GM21423 (cell line): Measurements from ENCODE around the gene SLC19A1.
"Not testable (repeated sequence)": the region's sequence is repeated elsewhere in the genome, so short reads cannot be mapped to it uniquely, and the experiment has no call there.

Source experiments
- ATAC-seq: cut with Tn5 transposase; IDR thresholded peaks from one replicate; pipeline ENCODE4 v1.9.1; 2021; ENCODE audit warnings: mild to moderate bottlenecking, moderate library complexity; ENCODE audit not compliant: unreplicated experiment

Gene SLC19A1

GRCh38 chr21:45534636-45535331 lies 7.5 kb downstream of the SLC19A1 start:
- ATAC-seq: no peak

DNA sequence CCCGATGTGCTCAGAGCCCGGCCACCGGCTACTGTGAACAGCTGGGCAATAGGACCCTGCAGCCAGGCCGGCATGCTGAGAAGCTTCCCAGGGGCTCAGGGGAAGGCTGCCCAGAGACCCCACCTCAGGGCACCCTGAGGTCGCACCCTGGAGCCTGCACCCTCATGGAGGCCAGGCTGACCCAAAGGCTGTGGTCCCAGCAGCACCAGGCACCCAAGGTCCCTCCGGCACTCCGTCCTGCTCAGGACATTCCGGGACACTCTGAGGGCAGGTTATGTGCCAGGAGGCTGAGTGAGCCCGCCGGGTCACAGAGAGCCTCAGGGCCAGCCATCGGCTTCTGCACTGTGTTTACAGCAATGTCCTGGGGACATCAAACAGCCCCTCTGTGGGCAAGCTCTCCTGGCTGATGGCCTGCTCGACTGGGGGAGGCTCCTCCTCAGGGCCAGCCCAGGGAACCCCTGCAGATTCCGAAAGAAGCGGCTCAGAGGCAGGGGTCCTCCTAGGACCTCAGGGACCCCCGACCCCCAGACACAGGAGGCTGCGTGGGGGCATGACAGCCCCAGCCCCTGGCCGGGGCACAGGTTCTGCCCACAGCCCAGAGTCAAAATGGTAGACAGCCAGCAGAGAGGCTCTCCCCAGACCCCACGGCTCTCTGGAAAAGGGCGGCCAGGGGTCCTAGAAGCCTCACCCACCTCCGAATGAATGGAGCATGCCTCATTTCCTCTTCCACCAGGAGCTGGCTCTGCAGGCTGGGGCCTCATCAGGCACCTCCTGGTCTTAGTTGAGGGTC lies 8.2 kb downstream of the SLC19A1 start:
- no peak for ATAC-seq

- no peak for ATAC-seq
Measured at GRCh38 chr21:45533361-45533845, 8.8 kb downstream of the SLC19A1 start.

DNA sequence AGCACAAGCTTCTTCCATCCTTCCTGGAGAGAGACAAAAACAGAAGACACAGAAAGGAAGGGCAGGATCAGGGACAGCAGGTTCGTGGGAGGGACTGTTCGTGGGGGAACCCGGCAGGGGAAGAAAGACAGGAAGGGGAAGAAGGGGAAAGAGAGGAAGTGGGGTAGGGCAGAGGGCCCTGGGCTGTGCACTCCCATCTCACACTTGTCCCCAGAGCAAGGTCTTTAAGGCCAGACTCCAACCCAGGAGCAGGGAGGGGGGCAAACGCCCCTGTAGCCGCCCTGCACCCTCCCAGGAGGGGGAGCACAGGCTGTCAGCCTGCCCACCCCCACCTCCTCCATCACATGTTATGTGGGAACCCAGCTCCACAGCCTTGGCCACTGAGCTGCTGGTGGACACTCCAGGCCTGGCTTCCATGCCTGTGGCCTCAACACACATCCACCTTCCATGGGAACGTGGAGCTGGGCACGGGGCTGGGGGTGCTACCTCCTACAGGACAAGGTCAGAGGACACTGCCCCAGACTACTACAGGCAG lies 9.3 kb downstream of the SLC19A1 start:
- no peak for ATAC-seq

- ATAC-seq: no peak
Measured at GRCh38 chr21:45531393-45532215, 10.6 kb downstream of the SLC19A1 start.

DNA sequence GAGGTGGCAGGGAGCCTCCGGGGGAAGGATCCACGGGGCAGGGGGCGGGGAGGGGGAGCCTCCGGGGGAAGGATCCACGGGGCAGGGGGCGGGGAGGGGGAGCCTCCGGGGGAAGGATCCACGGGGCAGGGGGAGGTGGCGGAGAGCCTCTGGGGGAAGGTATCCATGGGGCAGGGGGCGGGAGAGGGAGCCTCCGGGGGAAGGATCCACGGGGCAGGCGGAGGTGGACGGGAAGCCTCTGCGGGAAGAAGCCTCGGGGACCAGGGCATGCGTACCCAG lies 11.2 kb downstream of the SLC19A1 start:
- ATAC-seq: not testable (repeated sequence)

DNA sequence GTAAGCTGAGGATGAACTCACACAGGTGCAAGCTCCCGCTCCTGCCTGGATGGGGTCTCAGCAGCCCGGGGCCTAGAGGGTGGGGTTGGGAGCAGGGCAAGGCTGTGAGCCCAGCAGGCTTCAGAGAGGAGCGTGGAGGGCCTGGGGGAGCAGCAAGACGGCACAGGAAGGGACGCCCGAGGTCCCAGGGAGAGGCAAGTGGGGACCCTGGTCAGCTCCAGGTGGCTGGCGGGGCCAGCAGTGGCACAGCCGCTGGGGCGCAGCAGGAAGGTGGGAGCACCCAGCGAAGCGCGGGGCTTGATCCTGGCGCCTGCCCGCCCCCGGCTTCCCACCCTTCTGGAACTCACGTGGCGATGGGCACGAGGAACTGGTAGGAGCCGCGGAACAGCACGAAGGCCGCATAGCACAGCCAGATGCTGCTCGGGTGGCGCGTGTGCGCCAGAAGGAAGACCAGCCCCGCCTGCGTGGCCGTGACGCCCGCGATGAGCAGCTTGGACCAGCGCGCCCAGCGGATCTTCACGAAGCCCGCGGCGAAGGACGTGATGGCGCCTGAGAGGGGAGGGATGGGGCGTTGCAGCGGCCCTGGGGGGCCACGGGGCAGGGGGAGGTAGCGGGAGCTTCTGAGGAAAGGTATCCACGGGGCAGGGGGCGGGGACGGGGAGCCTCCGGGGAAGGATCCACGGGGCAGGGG lies 11.7 kb downstream of the SLC19A1 start:
- no peak for ATAC-seq

- no peak for ATAC-seq
Measured at GRCh38 chr21:45529785-45530422, 12.3 kb downstream of the SLC19A1 start.

- ATAC-seq: no peak
Measured at GRCh38 chr21:45528981-45529784, 13.1 kb downstream of the SLC19A1 start.

DNA sequence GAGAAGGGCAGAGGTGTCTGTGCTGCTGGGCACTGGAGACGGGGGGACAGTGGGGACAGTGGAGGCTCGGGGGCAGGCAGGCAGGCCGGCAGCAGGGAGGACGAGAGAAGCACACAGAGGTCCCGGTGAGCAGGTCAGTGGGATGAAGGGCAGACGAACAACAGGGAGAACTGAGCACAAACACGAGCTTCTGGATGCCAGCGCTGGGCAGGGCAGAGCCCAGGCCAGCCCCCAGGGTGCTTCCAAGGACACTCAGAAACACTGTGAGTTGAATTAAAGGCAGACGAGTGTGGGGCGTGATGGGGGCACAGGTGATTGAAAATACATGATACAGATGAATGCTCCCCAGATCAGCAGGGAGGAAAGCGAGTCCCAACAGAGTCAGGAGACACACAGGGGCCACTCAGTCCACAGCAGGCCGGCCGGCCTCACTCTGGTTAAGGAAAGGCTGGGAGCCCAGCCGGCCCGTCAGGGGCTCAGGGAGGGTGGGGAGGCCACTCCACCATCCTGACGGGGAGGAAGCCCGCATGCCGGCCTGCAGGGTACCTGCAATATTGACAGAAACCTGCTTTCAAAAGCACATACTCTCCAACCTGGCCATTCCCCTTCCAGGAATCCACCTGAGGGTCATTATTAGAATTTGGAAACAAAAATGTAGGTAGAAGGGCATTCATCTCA lies 14.1 kb downstream of the SLC19A1 start:
- ATAC-seq: no peak

GRCh38 chr21:45527151-45527999 lies 14.9 kb downstream of the SLC19A1 start:
- ATAC-seq: not testable (repeated sequence)

GRCh38 chr21:45525910-45526306 lies 16.3 kb downstream of the SLC19A1 start:
- no peak for ATAC-seq

GRCh38 chr21:45525153-45525909 lies 16.9 kb downstream of the SLC19A1 start:
- no peak for ATAC-seq

GRCh38 chr21:45524756-45525152 lies 17.5 kb downstream of the SLC19A1 start:
- ATAC-seq: no peak

DNA sequence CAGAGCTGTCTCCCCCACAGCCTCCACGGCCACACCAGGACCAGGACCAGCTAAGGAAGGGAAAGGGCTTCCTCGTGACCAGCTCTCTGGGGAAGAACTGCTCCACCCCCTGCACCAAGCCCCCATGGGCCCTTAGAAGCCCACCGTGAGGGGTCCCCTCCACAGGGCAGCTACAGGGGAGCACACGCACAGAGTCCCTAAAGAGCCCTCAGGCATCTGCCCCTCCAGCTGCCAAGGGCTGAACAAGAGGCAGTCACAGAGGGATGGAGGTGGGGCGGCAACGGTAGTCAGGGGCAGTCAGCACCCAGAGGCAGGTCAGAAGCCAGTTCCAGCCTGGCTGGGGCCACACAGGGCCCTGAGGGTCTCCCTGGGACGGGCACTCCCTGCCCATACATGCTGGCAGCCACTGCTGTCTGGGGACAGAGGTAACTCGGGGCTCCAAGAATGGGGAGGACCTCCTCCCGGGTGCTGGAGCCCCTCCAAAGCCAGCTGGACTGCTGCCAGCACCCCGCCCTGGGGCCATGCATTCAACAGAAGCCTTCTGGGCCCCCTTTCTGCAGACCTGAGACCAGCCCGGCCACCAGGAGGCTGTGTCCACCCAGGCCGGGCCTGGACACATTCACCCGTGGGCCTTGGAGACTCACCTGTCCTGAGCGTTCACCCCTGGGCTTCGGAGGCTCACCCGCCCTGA lies 18.7 kb downstream of the SLC19A1 start:
- ATAC-seq: no peak

DNA sequence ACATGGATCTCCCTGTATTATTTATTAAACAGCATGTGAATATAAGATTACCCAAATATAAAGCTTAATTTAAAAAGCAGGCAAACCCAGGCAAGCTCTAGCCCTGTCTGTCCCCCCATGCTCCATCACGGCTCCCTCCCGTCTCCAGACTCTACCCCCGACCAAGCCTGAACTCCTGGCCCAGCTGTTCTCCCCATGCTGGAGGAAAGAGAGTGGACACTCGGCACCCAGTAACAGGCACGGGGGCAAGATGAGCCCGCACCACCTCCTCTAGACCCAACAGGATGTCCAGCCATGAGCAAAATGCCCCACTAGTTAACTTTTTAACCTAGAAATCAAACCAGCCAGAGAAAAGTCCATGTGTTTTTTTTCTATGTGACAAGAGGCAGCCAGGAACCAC lies 19.3 kb downstream of the SLC19A1 start:
- no peak for ATAC-seq

- no peak for ATAC-seq
Measured at GRCh38 chr21:45522381-45522780, 19.9 kb downstream of the SLC19A1 start.
